Mesothelial cell of epicardium (in vitro differentiated cells): ENCODE measurements around the gene NPEPL1. TPM values are rescaled to one million over a fixed set of nuclear protein-coding genes. Genes with fewer than 3 reads are reported as not detected.

ENCODE experiments used
- DNase-seq, 2 experiments: peaks; one replicate each; pipeline ENCODE4 v3.0.0; 2021; ENCODE audit warnings: low spot score in 2 of 2; ENCODE audit not compliant: unreplicated experiment in 2 of 2
- H3K27ac Mint-ChIP-seq: 2 replicates; pipeline ENCODE4 v1.8.0; 2021; ENCODE audit warnings: mixed read lengths
- H3K27me3 Mint-ChIP-seq: 2 replicates; pipeline ENCODE4 v1.8.0; 2021; ENCODE audit warnings: low read depth, mixed read lengths
- H3K36me3 Mint-ChIP-seq: 2 replicates; pipeline ENCODE4 v1.8.0; 2021; ENCODE audit warnings: mixed read lengths
- H3K4me1 Mint-ChIP-seq: 2 replicates; pipeline ENCODE4 v1.8.0; 2021; ENCODE audit warnings: mixed read lengths
- H3K4me3 Mint-ChIP-seq: 2 replicates; pipeline ENCODE4 v1.8.0; 2021; ENCODE audit warnings: mild to moderate bottlenecking, moderate library complexity, mixed read lengths
- H3K9me3 Mint-ChIP-seq: 2 replicates; pipeline ENCODE4 v1.8.0; 2021; ENCODE audit warnings: mixed read lengths
- total RNA-seq: library from RNA; stranded (reverse); gene quantifications from 3 replicates; pipeline ENCODE4 v1.2.1, GENCODE V29; 2021
- TF ChIP-seq, protein P1 (sequence below): fragments of 200-600 bp; sonication (generic); IDR thresholded peaks from one replicate; pipeline ENCODE4 v1.5.0; 2021; ENCODE audit warnings: antibody characterized with exemption; ENCODE audit not compliant: unreplicated experiment

The NPEPL1 gene
- total RNA-seq, 1 donor from 2014 or later: 65.8 TPM

DNA sequence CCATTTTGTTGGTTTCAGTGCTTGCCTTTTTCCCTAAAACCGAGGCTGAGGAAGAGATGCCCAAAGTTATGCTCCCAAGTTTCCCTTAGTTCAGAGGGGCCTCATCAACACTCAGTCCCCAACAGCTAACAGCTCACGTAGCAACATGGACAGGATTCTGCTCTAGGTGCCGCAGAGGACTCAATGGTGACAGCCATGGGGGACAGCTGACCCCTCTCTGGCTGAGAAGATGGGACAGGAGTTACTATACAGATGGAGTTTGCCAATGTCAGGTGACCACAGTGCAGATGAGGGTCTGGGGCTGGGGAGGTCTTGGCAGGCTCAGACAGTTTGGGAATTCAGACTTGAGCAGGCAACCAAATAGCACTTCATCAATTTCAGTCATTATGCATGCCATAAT is 67.3 kb downstream of the NPEPL1 start:
- H3K9me3 Mint-ChIP-seq: peaks cover 8% of the 10 kb centered on the region

DNA sequence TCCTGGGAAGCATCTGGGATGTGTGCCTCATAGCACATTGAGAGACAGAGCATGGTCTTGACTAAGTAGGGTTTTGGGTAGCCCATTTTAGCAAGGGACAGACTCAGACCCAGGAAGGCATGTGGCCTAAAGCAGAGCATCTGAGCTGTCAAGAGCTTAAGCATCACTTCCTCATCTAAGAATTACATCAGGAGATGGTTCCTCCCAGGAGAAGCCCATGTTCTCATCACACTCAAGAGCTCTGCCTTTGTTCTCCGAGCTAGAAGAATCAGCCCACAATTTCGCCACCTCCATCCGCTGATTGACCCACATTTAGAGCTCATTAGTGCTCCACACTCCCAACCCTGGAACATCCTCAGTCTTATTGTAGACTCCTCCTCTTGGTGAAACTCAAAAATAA is 68.3 kb downstream of the NPEPL1 start:
- Mint-ChIP-seq H3K36me3 (no peaks in the 10 kb centered on the region), H3K9me3 (peaks cover 9% of the 10 kb centered on the region), H3K27ac (no peak overlapping the region), H3K27me3 (peaks cover 58% of the 10 kb centered on the region), H3K4me3 (no peak overlapping the region), H3K4me1 (no peaks in the 10 kb centered on the region)
- DNase-seq: no peak
- TF ChIP-seq, protein P1, sequence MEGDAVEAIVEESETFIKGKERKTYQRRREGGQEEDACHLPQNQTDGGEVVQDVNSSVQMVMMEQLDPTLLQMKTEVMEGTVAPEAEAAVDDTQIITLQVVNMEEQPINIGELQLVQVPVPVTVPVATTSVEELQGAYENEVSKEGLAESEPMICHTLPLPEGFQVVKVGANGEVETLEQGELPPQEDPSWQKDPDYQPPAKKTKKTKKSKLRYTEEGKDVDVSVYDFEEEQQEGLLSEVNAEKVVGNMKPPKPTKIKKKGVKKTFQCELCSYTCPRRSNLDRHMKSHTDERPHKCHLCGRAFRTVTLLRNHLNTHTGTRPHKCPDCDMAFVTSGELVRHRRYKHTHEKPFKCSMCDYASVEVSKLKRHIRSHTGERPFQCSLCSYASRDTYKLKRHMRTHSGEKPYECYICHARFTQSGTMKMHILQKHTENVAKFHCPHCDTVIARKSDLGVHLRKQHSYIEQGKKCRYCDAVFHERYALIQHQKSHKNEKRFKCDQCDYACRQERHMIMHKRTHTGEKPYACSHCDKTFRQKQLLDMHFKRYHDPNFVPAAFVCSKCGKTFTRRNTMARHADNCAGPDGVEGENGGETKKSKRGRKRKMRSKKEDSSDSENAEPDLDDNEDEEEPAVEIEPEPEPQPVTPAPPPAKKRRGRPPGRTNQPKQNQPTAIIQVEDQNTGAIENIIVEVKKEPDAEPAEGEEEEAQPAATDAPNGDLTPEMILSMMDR: no peak

More for the DNA sequence above, 67.3 kb downstream of the NPEPL1 start:
- no peak overlapping the region for H3K4me3 Mint-ChIP-seq
- TF ChIP-seq, protein P1: no peak
- peak in 1 of 2 experiments; percentile 21 for DNase-seq
- no peak overlapping the region for H3K27ac Mint-ChIP-seq
- no peaks in the 10 kb centered on the region for H3K4me1 Mint-ChIP-seq
- peaks cover 54% of the 10 kb centered on the region for H3K27me3 Mint-ChIP-seq
- no peaks in the 10 kb centered on the region for H3K36me3 Mint-ChIP-seq

DNA sequence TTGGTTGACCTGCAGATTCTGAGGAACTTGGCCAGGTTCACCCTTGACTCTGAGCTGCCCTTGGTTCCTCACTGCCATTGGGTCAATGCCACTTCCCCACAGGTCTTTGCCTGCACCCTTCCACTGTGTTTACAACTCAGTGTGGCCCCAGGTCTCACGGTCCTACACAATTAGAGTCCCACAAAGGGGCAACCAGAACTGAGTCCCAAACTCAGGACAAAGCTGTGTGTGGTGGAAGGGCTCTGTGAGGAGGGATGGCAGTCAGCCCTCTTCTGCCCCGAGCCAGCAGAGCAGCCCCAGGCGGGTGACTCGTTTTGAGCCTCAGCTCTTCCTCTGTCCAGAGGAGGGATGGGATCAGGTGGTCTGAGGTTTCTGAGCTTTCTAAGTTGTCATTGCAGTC is 69.5 kb downstream of the NPEPL1 start:
- TF ChIP-seq, protein P1: no peak
- peaks cover 9% of the 10 kb centered on the region for H3K9me3 Mint-ChIP-seq
- H3K27me3 Mint-ChIP-seq: peaks cover 66% of the 10 kb centered on the region
- H3K4me3 Mint-ChIP-seq: no peak overlapping the region
- no peak overlapping the region for H3K27ac Mint-ChIP-seq
- no peak for DNase-seq
- no peaks in the 10 kb centered on the region for H3K36me3 Mint-ChIP-seq
- H3K4me1 Mint-ChIP-seq: no peaks in the 10 kb centered on the region

DNA sequence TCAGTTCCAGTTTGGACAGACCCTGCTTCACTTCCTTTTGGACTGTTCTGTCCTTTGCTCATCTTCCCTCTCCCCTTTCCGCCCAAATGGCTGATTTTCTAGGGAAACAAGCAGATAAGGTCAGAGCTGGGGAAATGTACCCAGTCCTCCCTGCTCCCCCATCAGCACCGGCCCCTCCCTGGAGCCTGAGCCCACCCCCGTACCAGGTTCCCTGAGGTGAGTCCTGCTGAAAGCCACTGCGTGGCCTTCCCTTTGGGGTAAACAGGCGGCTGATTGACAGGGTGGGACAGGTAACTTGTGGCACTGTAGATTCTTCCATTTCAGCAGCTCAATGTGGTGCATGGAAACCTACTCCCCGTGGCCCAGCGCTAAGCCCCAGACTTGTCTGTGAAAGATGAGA is 70.5 kb downstream of the NPEPL1 start:
- Mint-ChIP-seq H3K9me3 (peaks cover 9% of the 10 kb centered on the region), H3K4me3 (no peak overlapping the region), H3K36me3 (no peaks in the 10 kb centered on the region), H3K4me1 (no peaks in the 10 kb centered on the region), H3K27me3 (peaks cover 67% of the 10 kb centered on the region), H3K27ac (no peak overlapping the region)
- TF ChIP-seq, protein P1: no peak
- no peak for DNase-seq

Other genes with a start within 250 kb of the NPEPL1 start
- 0.07 to 0.16 TPM in 2 of 3 replicates, not detected in the other for gene APCDD1L, start 177.4 kb upstream of the NPEPL1 start, total RNA-seq
- 85.9 to 87.5 TPM (median 86.1 TPM) in 3 replicates for gene STX16, start 41.5 kb upstream of the NPEPL1 start, total RNA-seq
- 5.8 to 6.3 TPM (median 5.9 TPM) in 3 replicates for gene GNAS-AS1, start 158.1 kb downstream of the NPEPL1 start, total RNA-seq
- 1,218 to 1,240 TPM (median 1,226 TPM) in 3 replicates for gene GNAS, start 159.9 kb downstream of the NPEPL1 start, total RNA-seq